Activated CD4-positive, alpha-beta T cell treated with anti-CD3 and anti-CD28 coated beads, Interleukin-2, amount 10 ng/mL, durations not matched to agents 24 days and 14 days (primary cell): ENCODE data around the gene ZFP64. TPM values are rescaled to one million over a fixed set of nuclear protein-coding genes. Genes with fewer than 3 reads are reported as not detected.
"Not testable (repeated sequence)": the region's sequence is repeated elsewhere in the genome, so short reads cannot be mapped to it uniquely, and the experiment has no call there.

ENCODE experiments used
- DNase-seq: peaks from one replicate; pipeline ENCODE4 v3.0.0; 2022
- H3K27ac Mint-ChIP-seq: one replicate; pipeline ENCODE4 v1.8.0; 2022; ENCODE audit warnings: mild to moderate bottlenecking, mixed read lengths
- H3K27me3 Mint-ChIP-seq: one replicate; pipeline ENCODE4 v1.8.0; 2022; ENCODE audit warnings: mixed read lengths
- H3K36me3 Mint-ChIP-seq: one replicate; pipeline ENCODE4 v1.8.0; 2022; ENCODE audit warnings: low read depth, mild to moderate bottlenecking, mixed read lengths
- H3K4me1 Mint-ChIP-seq: one replicate; pipeline ENCODE4 v1.8.0; 2021; ENCODE audit warnings: mixed read lengths
- H3K4me3 Mint-ChIP-seq: one replicate; pipeline ENCODE4 v1.8.0; 2022; ENCODE audit warnings: mild to moderate bottlenecking, moderate library complexity, mixed read lengths
- H3K9me3 Mint-ChIP-seq: one replicate; pipeline ENCODE4 v1.8.0; 2021; ENCODE audit warnings: mixed read lengths
- intact Hi-C: fragments of 100-400 bp; cut with micrococcal nuclease; formaldehyde crosslinking; loops from one replicate; pipeline ENCODE4 v1.15.1; 2023
- total RNA-seq: library from RNA; stranded (reverse); gene quantifications from 2 replicates; pipeline ENCODE4 v1.2.3, GENCODE V29; 2022

ZFP64 gene
- 12.6 and 12.8 TPM in 2 replicates for total RNA-seq

- peaks cover 6% of the 10 kb centered on the region for H3K36me3 Mint-ChIP-seq
- intact Hi-C loops, result loop anchor here (5.0 kb wide), 1 partner anchor 1741 kb away; no protein-coding TSS in a partner anchor
- peak within 1 kb of the TSS; percentile 95 for H3K4me3 Mint-ChIP-seq
- H3K27ac Mint-ChIP-seq, result peak within 1 kb of the TSS; percentile 89
- peak; percentile 92 for DNase-seq
- H3K27me3 Mint-ChIP-seq, result no peaks in the 10 kb centered on the region
- peaks cover 9% of the 10 kb centered on the region for H3K4me1 Mint-ChIP-seq
- H3K9me3 Mint-ChIP-seq, result no peaks in the 10 kb centered on the region
Measured at GRCh38 chr20:52191132-52191915, at the start of gene ZFP64. TSS of gene ZFP64 (minus strand) at chr20:52191779. CDS start at chr20:52191636, 143 bp downstream.

GRCh38 chr20:52240802-52241201 lies 49.2 kb upstream of the ZFP64 start:
- Mint-ChIP-seq H3K27me3 (peaks cover 2% of the 10 kb centered on the region), H3K27ac (no peak overlapping the region), H3K36me3 (no peaks in the 10 kb centered on the region), H3K9me3 (no peaks in the 10 kb centered on the region), H3K4me3 (no peak overlapping the region), H3K4me1 (no peaks in the 10 kb centered on the region)
- DNase-seq, result no peak
- intact Hi-C loops, result loop anchor here (5.0 kb wide), 2 partner anchors 1306 to 1956 kb away; no protein-coding TSS in a partner anchor

- H3K27ac Mint-ChIP-seq, result no peak overlapping the region
- no peak for DNase-seq
- no peaks in the 10 kb centered on the region for H3K36me3 Mint-ChIP-seq
- H3K9me3 Mint-ChIP-seq, result no peaks in the 10 kb centered on the region
- no peak overlapping the region for H3K4me3 Mint-ChIP-seq
- no peaks in the 10 kb centered on the region for H3K4me1 Mint-ChIP-seq
- intact Hi-C loops, result no loop called here
- peaks cover 2% of the 10 kb centered on the region for H3K27me3 Mint-ChIP-seq
Measured at GRCh38 chr20:52239102-52239501, 47.5 kb upstream of the ZFP64 start.

- no peak overlapping the region for H3K27ac Mint-ChIP-seq
- no peaks in the 10 kb centered on the region for H3K36me3 Mint-ChIP-seq
- intact Hi-C loops, result no loop called here
- H3K4me3 Mint-ChIP-seq, result no peak overlapping the region
- H3K27me3 Mint-ChIP-seq, result peaks cover 5% of the 10 kb centered on the region
- DNase-seq, result no peak
- no peaks in the 10 kb centered on the region for H3K9me3 Mint-ChIP-seq
- no peaks in the 10 kb centered on the region for H3K4me1 Mint-ChIP-seq
Measured at GRCh38 chr20:52236292-52236691, 44.7 kb upstream of the ZFP64 start.

GRCh38 chr20:52235129-52235528 lies 43.5 kb upstream of the ZFP64 start:
- H3K27ac Mint-ChIP-seq, result no peak overlapping the region
- no peaks in the 10 kb centered on the region for H3K4me1 Mint-ChIP-seq
- no peaks in the 10 kb centered on the region for H3K36me3 Mint-ChIP-seq
- no peaks in the 10 kb centered on the region for H3K9me3 Mint-ChIP-seq
- H3K27me3 Mint-ChIP-seq, result peaks cover 5% of the 10 kb centered on the region
- H3K4me3 Mint-ChIP-seq, result no peak overlapping the region
- intact Hi-C loops, result no loop called here
- no peak for DNase-seq

- no peak overlapping the region for H3K4me3 Mint-ChIP-seq
- no peaks in the 10 kb centered on the region for H3K4me1 Mint-ChIP-seq
- DNase-seq, result no peak
- H3K36me3 Mint-ChIP-seq, result no peaks in the 10 kb centered on the region
- no peaks in the 10 kb centered on the region for H3K9me3 Mint-ChIP-seq
- peaks cover 5% of the 10 kb centered on the region for H3K27me3 Mint-ChIP-seq
- H3K27ac Mint-ChIP-seq, result no peak overlapping the region
- intact Hi-C loops, result no loop called here
Measured at GRCh38 chr20:52234302-52235045, 42.9 kb upstream of the ZFP64 start.

- intact Hi-C loops, result no loop called here
- Mint-ChIP-seq H3K4me3 (no peak overlapping the region), H3K36me3 (no peaks in the 10 kb centered on the region), H3K27me3 (peaks cover 6% of the 10 kb centered on the region), H3K9me3 (no peaks in the 10 kb centered on the region), H3K27ac (no peak overlapping the region), H3K4me1 (no peaks in the 10 kb centered on the region)
- DNase-seq, result no peak
Measured at GRCh38 chr20:52231230-52231746, 39.7 kb upstream of the ZFP64 start.

- intact Hi-C loops, result no loop called here
- peaks cover 8% of the 10 kb centered on the region for H3K27me3 Mint-ChIP-seq
- DNase-seq, result no peak
- H3K9me3 Mint-ChIP-seq, result no peaks in the 10 kb centered on the region
- H3K4me3 Mint-ChIP-seq, result no peak overlapping the region
- no peaks in the 10 kb centered on the region for H3K36me3 Mint-ChIP-seq
- no peaks in the 10 kb centered on the region for H3K4me1 Mint-ChIP-seq
- no peak overlapping the region for H3K27ac Mint-ChIP-seq
Measured at GRCh38 chr20:52230409-52230808, 38.8 kb upstream of the ZFP64 start.

- intact Hi-C loops, result not testable (repeated sequence)
Measured at GRCh38 chr20:52229346-52229745, 37.8 kb upstream of the ZFP64 start.

GRCh38 chr20:52226370-52226769 lies 34.8 kb upstream of the ZFP64 start:
- intact Hi-C loops, result no loop called here
- Mint-ChIP-seq H3K27ac (no peak overlapping the region), H3K4me1 (no peaks in the 10 kb centered on the region), H3K27me3 (peaks cover 5% of the 10 kb centered on the region), H3K4me3 (no peak overlapping the region), H3K9me3 (peaks cover 4% of the 10 kb centered on the region), H3K36me3 (peaks cover 4% of the 10 kb centered on the region)
- DNase-seq, result no peak

More at GRCh38 chr20:52229346-52229745, 37.8 kb upstream of the ZFP64 start:
- not testable (repeated sequence) for H3K27ac Mint-ChIP-seq, H3K36me3 Mint-ChIP-seq, H3K4me3 Mint-ChIP-seq, DNase-seq, H3K27me3 Mint-ChIP-seq, H3K4me1 Mint-ChIP-seq, H3K9me3 Mint-ChIP-seq

GRCh38 chr20:52224920-52225319 lies 33.3 kb upstream of the ZFP64 start:
- peaks cover 5% of the 10 kb centered on the region for H3K27me3 Mint-ChIP-seq
- intact Hi-C loops, result no loop called here
- H3K4me3 Mint-ChIP-seq, result no peak overlapping the region
- peaks cover 6% of the 10 kb centered on the region for H3K9me3 Mint-ChIP-seq
- DNase-seq, result no peak
- H3K27ac Mint-ChIP-seq, result no peak overlapping the region
- no peaks in the 10 kb centered on the region for H3K4me1 Mint-ChIP-seq
- H3K36me3 Mint-ChIP-seq, result peaks cover 4% of the 10 kb centered on the region

GRCh38 chr20:52221362-52221761 lies 29.8 kb upstream of the ZFP64 start:
- DNase-seq, H3K27ac Mint-ChIP-seq, H3K27me3 Mint-ChIP-seq, H3K9me3 Mint-ChIP-seq, intact Hi-C loops, H3K36me3 Mint-ChIP-seq, H3K4me1 Mint-ChIP-seq, H3K4me3 Mint-ChIP-seq: not testable (repeated sequence)

- H3K4me1 Mint-ChIP-seq, intact Hi-C loops, H3K27me3 Mint-ChIP-seq, H3K36me3 Mint-ChIP-seq, H3K9me3 Mint-ChIP-seq, H3K4me3 Mint-ChIP-seq, H3K27ac Mint-ChIP-seq, DNase-seq: not testable (repeated sequence)
Measured at GRCh38 chr20:52220891-52221290, 29.3 kb upstream of the ZFP64 start.

GRCh38 chr20:52219441-52219840 lies 27.9 kb upstream of the ZFP64 start:
- Mint-ChIP-seq H3K4me1 (no peaks in the 10 kb centered on the region), H3K36me3 (peaks cover 4% of the 10 kb centered on the region), H3K27ac (no peak overlapping the region), H3K4me3 (no peak overlapping the region), H3K27me3 (no peaks in the 10 kb centered on the region), H3K9me3 (peaks cover 9% of the 10 kb centered on the region)
- intact Hi-C loops, result no loop called here
- DNase-seq, result no peak
